SH-SY5Y (cell line): ENCODE results near the gene TSSC4.

Experiments used
- GATA2 ChIP-seq: IDR thresholded peaks from 2 replicates; pipeline ENCODE4 v1.6.1; 2011; ENCODE audit warnings: mild to moderate bottlenecking, low read depth, low read length
- GATA3 ChIP-seq: IDR thresholded peaks from 2 replicates; pipeline ENCODE4 v1.6.1; 2011; ENCODE audit warnings: low read depth, mild to moderate bottlenecking, low read length, moderate library complexity

The TSSC4 gene

GRCh38 chr11:2400069-2400761 is at the start of gene TSSC4:
Gene TSSC4, plus strand, starts transcription at chr11:2400750. Its CDS starts 1,884 bp downstream, at chr11:2402634.
- TF ChIP-seq GATA2 (no peak), GATA3 (no peak)

DNA sequence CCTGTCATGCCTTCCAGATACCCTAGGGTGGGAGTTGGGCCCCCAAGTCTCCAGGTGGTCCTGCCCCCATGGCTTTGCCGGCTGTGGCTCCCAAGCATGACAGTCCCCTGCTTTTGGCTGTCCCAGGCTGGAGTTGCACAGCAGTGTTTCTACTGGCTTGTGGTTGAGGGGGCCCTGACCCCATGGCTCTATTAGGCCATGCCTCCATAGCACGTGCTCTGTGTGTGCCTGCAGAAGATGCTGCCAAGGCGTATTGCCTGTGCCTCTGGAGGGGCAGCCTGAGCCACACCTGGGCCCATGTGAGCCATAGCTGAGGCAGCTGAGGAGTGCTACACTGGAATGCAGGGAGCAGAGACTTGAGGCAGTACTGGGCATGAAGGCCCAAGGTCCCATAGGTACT is 48.8 kb upstream of the TSSC4 start:
- TF ChIP-seq GATA3: no peak
- TF ChIP-seq GATA2: no peak

DNA sequence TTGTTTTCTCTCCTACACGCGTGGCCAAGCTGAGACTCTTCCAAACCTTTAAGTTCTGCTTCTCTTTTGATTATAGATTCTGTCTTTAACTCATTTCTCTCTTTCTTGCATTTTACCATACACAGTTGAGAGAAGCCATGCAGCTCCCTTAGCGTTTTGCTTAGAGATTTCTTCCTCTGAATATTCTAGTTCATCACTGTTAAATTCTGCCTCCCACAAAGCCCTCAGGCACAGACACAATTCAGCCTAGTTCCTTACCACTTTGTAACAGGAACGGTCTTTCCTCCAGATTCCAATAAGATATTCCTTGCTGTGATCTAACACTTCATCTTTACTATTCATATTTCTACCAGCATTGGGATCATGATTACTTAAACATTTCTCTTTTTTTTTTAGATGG is 48.1 kb upstream of the TSSC4 start:
- TF ChIP-seq GATA3 (no peak), GATA2 (no peak)

DNA sequence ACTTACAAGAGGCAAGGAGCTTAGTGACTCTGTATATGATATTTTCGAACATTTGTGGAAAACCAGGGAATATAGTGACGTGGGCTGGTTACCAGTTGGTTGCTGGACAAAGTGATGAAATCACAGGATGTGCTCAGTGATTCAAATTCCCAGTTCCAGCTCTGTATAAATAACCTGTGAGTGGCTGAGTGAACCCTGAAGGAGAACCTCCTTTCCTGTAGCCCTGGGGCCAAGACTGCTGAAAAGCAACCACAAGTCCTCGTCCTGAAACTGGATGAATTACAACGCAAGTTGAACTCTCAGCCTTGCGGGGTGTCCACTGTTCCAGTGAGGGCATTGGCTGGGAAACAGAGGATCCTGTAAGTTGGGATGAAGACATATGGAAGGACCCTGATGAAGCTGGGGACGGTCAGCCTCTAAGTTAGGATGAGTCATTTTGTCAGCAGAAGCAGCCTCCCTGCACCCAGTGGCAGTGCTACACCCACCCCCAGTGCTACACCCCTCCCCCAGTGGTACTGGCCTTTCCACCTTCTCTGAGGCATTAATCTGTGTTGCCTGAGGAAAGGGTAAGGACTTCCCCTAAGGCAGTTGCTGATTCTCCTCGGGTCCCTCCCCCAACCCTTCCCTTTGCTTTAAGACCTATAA is 45.4 kb upstream of the TSSC4 start:
- no peak for TF ChIP-seq GATA3

DNA sequence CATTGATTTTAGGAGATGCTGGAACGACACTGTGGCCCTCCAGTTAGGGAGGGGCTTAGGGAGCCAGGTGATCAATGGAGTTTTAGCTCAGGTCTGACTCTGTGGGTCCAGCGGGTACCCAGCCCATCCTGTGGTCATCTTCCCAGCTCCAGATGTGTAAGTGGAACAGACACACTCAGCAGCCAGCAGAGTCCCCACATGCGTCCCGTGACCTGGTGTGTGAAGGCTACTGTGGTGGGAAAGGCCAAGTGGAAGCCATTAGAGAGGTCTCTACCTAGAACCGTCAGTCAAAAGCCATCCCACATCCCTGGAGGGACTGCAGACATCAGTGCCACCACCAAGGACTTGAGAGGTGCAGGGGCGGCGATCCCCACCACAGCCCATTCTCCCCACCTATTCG is 43.3 kb upstream of the TSSC4 start:
- TF ChIP-seq GATA2 (no peak), GATA3 (no peak)

DNA sequence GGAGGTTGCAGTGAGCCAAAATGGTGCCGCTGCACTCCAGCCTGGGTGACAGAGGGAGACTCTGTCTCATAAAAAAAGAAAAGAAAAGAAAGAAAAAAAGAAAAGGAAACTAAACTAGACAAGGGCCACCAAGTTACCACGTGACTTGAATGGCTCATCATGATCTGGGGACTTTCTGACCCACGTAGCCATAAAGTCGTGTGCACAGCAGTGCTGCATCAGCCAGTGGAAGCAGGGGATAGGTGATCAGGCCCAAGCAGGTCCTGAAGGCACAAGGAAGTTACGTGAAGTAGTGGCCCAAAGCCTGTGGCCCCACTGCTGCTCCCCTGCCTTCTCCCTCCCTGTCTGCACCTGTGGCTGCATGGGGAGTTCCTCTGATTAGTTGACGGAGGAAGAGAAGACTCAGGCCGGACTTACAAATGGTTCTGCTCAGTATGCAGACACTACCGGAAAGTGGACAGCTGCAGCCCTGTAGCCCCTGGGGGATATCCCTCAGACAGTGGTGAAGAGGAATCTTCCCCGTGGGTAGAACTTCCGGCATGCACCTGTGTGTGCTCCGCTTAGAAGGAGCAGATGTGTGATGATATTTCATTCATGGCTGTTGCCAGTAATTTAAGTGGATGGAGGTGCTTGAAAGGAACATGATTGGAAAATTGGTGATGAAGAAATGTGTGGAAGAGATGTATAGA is 41.7 kb upstream of the TSSC4 start:
- TF ChIP-seq GATA3 (no peak), GATA2 (no peak)

DNA sequence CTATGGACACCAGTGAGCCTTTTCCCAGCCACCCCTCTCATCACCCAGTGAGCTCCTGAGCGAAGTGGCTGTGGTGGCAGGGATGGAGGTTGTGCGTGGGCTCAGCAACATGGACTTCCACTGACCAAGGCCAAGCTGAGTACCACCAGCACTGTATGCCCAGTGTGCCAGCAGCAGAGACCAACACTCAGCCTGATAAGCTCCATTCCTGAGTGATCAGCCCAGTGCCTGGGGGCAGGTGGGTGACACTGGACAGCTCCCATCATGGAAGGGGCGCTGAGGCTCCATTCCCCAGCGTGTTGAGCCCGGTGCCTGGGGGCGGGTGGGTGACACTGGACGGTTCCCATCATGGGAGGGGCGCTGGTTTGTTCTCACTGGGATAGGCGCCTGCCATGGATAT is 41.0 kb upstream of the TSSC4 start:
- no peak for TF ChIP-seq GATA3
- TF ChIP-seq GATA2: no peak

DNA sequence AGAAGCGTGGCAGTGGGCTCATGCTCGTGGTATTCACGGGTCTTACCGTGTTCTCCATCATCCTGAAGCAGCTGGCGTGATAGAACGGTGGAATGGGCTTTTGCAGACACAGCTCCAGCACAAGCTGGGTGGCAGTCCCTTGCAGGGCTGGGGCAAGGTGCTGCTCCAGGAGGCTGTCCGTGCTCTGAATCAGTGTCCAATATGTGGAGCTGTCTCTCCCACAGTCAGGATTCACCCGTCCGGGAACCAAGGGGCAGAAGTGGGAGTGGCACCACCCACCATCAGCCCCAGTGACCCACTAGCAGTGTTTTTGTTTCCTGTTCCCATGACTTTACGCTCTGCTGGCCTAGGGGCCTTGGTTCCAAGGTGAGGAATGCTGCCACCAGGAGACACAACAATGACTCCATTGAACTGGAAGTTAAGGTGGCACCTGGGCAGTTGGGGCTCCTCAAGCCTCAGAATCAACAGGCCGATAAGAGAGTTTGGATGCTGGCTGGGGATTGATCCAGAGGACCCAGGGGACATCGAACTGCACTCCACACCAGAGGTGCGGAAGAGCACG is 40.4 kb upstream of the TSSC4 start:
- TF ChIP-seq GATA2 (no peak), GATA3 (no peak)

DNA sequence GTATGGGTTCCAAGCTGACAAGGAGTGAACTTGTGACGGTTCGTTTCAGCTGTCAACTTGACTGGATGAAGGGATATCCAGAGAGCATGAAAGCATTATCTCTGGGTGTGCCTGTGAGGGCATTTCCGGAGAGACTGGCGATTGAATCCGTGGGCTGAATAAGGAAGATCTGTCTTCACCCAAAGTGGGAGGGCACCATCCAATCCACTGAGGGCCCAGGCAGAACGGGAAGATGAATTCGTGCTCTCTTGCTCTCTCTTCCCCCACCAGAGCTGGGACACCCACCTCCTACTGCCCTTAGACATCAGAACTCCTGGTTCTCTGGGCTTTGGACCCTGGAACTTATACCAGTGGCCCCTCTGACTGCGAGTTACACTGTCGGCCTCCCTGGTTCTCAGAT is 39.0 kb upstream of the TSSC4 start:
- no peak for TF ChIP-seq GATA3
- no peak for TF ChIP-seq GATA2

GRCh38 chr11:2362414-2362813 is 38.1 kb upstream of the TSSC4 start:
- TF ChIP-seq GATA2 (no peak), GATA3 (no peak)

DNA sequence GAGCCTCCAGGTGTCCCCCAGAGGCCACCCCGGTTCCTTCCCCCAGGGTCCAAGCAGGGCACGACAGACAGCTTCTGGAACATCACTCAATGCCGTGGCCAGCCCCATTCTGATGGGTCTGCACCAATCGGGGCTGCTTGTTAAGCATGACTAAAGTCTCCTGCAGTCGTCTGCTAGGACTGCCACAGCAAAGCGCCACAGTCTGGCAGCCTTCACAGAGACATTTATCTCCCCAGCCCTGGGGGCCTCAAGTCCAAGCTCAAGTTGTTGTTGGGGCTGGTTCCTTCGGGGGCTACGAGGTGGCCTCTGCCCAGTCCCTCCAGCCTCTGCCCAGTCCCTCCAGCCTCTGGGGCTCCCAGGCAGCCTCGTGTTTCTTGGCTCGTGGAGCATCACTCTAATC is 37.4 kb upstream of the TSSC4 start:
- TF ChIP-seq GATA3: no peak
- no peak for TF ChIP-seq GATA2

DNA sequence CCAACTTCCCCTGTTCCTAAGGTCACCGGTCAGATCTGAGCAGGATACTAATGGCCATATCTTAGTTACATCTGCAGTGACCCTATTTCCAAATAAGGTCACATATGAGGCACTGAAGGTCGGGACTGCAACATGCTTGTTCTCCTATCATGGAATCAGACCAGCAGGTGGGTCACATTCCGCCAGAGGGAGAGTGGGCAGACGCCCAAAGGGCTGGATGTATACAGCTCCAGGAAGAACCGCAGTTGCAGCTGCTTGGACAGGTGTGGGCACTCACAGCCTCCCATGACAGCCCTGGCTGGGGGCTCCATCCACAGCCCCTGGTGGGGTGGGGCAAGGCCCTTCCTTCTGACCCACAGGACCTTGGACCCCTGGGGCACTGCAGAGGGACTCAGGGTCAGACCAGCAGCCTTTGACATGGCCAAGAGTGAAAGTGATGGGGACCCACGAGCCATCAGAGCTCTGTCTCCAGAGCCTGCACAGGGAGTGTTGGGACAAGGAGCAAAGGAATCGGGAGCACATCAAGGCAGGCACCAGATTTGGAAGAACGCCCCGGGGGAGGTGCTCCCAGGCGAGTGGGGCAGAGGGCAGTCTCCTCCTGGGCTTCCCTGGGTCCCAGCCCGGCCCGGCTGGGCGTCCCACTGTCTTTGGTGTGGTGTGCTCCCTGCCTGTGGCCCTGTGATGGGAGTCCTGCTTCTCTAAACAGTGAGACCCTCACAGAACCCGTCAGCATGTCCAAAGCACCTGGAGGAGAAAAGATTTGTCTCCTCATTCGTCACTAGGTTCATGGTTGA is 36.8 kb upstream of the TSSC4 start:
- TF ChIP-seq GATA3 (no peak), GATA2 (no peak)

DNA sequence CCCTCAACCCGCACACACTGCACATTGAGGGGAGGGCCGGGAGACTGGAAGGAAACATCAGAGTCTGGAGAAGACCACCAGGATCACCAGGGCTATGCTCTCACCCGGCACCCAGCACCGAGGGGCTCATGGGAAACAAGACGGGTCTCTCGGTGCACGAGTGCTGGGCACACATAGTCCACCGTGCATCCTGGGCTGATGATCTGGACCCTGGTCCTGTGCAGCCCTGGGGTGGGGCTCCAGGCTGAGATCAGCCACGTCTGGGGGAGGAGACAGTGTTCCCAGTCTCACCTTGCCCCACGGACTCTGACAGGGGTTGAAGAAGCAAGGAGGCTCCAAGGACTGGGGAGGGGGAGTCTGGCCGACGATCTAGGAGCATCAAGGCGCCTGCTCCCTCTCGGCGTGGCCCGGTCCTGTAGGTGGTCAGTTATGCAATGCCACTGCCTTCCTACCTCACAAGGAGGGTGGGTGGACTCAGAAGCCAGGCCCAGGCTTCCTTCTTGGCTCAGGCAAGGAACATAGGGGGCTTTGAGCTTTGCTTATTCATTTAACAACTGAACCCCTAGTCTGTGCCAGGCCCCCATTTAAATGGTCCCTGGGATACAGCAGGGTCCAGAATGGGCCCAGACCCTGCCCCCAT is 34.9 kb upstream of the TSSC4 start:
- TF ChIP-seq GATA3 (no peak), GATA2 (no peak)

DNA sequence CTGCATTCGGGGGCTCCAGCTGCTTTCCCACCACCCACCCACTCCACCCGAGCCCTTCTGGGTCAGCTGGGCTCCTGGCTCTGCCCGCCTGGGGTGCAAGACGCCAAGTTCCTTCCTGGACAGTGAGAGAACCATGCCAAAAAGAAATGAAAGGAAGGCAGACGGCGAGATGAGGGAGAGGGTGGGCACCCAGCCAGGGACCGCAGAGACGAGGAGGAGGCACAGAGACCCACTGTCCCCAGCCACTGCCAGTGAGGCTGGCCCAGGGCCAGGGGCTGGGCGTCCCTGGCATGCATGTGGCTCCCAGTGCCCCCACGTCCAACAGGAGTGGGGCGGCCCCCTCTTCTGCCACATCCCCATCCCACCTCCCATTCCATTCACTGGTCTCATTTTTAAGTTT is 34.3 kb upstream of the TSSC4 start:
- TF ChIP-seq GATA2: no peak
- no peak for TF ChIP-seq GATA3

- TF ChIP-seq GATA2 (no peak), GATA3 (no peak)
These were observed 33.8 kb upstream of the TSSC4 start for GRCh38 chr11:2366733-2367132.
